Skeletal muscle satellite cell (primary cell): ENCODE results near the gene LMO1.

Experiments
- H3K27me3 ChIP-seq: 2 replicates; pipeline ENCODE4 v1.7.0; 2013; ENCODE audit warnings: low read length; ENCODE audit not compliant: control insufficient read depth, insufficient read depth
- H3K36me3 ChIP-seq: 2 replicates; pipeline ENCODE4 v1.7.0; 2013; ENCODE audit warnings: mild to moderate bottlenecking, control low read depth, low read length; ENCODE audit not compliant: insufficient read depth
- H3K4me1 ChIP-seq: 2 replicates; pipeline ENCODE4 v1.7.0; 2013; ENCODE audit warnings: low read length; ENCODE audit not compliant: control insufficient read depth, insufficient read depth
- H3K4me2 ChIP-seq: 2 replicates; pipeline ENCODE4 v1.7.0; 2013; ENCODE audit warnings: mild to moderate bottlenecking, low read length
- H3K4me3 ChIP-seq: 2 replicates; pipeline ENCODE4 v1.7.0; 2013; ENCODE audit warnings: low read length
- H3K9ac ChIP-seq: 2 replicates; pipeline ENCODE4 v1.7.0; 2013; ENCODE audit warnings: mild to moderate bottlenecking, low read depth, low read length, moderate library complexity
- H3K9me3 ChIP-seq: replicated peaks from 2 replicates; pipeline ENCODE4 v1.7.0; 2013; ENCODE audit warnings: mild to moderate bottlenecking, control low read depth, low read length

Gene LMO1

GRCh38 chr11:8239040-8239439, 24.6 kb downstream of the LMO1 start:
- Histone ChIP-seq H3K4me1 (peaks cover 4% of the 10 kb centered on the region), H3K9me3 (no peaks in the 10 kb centered on the region), H3K4me2 (no peak overlapping the region), H3K27me3 (peaks cover 62% of the 10 kb centered on the region), H3K9ac (no peak overlapping the region), H3K4me3 (no peak overlapping the region), H3K36me3 (no peaks in the 10 kb centered on the region)

- H3K36me3 ChIP-seq = no peaks in the 10 kb centered on the region
- no peaks in the 10 kb centered on the region for H3K9me3 ChIP-seq
- no peak overlapping the region for H3K4me2 ChIP-seq
- H3K4me3 ChIP-seq = no peak overlapping the region
- H3K4me1 ChIP-seq = peaks cover 4% of the 10 kb centered on the region
- H3K27me3 ChIP-seq = peaks cover 46% of the 10 kb centered on the region
- H3K9ac ChIP-seq = no peak overlapping the region
These were observed 26.2 kb downstream of the LMO1 start for GRCh38 chr11:8237453-8237852.

GRCh38 chr11:8235925-8236324, 27.8 kb downstream of the LMO1 start:
- Histone ChIP-seq H3K9ac (no peak overlapping the region), H3K4me3 (no peak overlapping the region), H3K9me3 (no peaks in the 10 kb centered on the region), H3K4me2 (no peak overlapping the region), H3K27me3 (peaks cover 37% of the 10 kb centered on the region), H3K36me3 (no peaks in the 10 kb centered on the region), H3K4me1 (peaks cover 4% of the 10 kb centered on the region)

GRCh38 chr11:8234910-8235309, 28.8 kb downstream of the LMO1 start:
- peaks cover 33% of the 10 kb centered on the region for H3K27me3 ChIP-seq
- H3K9me3 ChIP-seq = no peaks in the 10 kb centered on the region
- H3K9ac ChIP-seq = no peak overlapping the region
- no peak overlapping the region for H3K4me2 ChIP-seq
- H3K4me3 ChIP-seq = no peak overlapping the region
- H3K4me1 ChIP-seq = peaks cover 4% of the 10 kb centered on the region
- H3K36me3 ChIP-seq = no peaks in the 10 kb centered on the region

- H3K36me3 ChIP-seq = no peaks in the 10 kb centered on the region
- H3K9ac ChIP-seq = no peak overlapping the region
- H3K4me3 ChIP-seq = no peak overlapping the region
- no peak overlapping the region for H3K4me2 ChIP-seq
- no peaks in the 10 kb centered on the region for H3K9me3 ChIP-seq
- H3K27me3 ChIP-seq = peaks cover 37% of the 10 kb centered on the region
- peaks cover 4% of the 10 kb centered on the region for H3K4me1 ChIP-seq
These were observed 29.3 kb downstream of the LMO1 start for GRCh38 chr11:8234425-8234821.

- Histone ChIP-seq H3K4me3 (no peak overlapping the region), H3K36me3 (no peaks in the 10 kb centered on the region), H3K27me3 (peaks cover 34% of the 10 kb centered on the region), H3K9me3 (no peaks in the 10 kb centered on the region), H3K4me2 (no peak overlapping the region), H3K9ac (no peak overlapping the region), H3K4me1 (peaks cover 4% of the 10 kb centered on the region)
These were observed 29.8 kb downstream of the LMO1 start for GRCh38 chr11:8233691-8234424.

GRCh38 chr11:8232849-8233606, 30.6 kb downstream of the LMO1 start:
- H3K4me2 ChIP-seq = no peak overlapping the region
- H3K4me3 ChIP-seq = no peak overlapping the region
- peaks cover 31% of the 10 kb centered on the region for H3K27me3 ChIP-seq
- H3K9me3 ChIP-seq = no peaks in the 10 kb centered on the region
- H3K36me3 ChIP-seq = no peaks in the 10 kb centered on the region
- peaks cover 4% of the 10 kb centered on the region for H3K4me1 ChIP-seq
- no peak overlapping the region for H3K9ac ChIP-seq

GRCh38 chr11:8232414-8232813, 31.3 kb downstream of the LMO1 start:
- peaks cover 31% of the 10 kb centered on the region for H3K27me3 ChIP-seq

GRCh38 chr11:8231979-8232378, 31.7 kb downstream of the LMO1 start:
- H3K9ac ChIP-seq = no peak overlapping the region
- no peaks in the 10 kb centered on the region for H3K36me3 ChIP-seq
- no peaks in the 10 kb centered on the region for H3K9me3 ChIP-seq
- H3K4me1 ChIP-seq = peaks cover 4% of the 10 kb centered on the region
- H3K4me2 ChIP-seq = no peak overlapping the region
- H3K4me3 ChIP-seq = no peak overlapping the region
- H3K27me3 ChIP-seq = peaks cover 33% of the 10 kb centered on the region

More at GRCh38 chr11:8232414-8232813, 31.3 kb downstream of the LMO1 start:
- no peak overlapping the region for H3K4me3 ChIP-seq
- H3K9me3 ChIP-seq = no peaks in the 10 kb centered on the region
- H3K36me3 ChIP-seq = no peaks in the 10 kb centered on the region
- no peak overlapping the region for H3K4me2 ChIP-seq
- H3K4me1 ChIP-seq = peaks cover 4% of the 10 kb centered on the region
- no peak overlapping the region for H3K9ac ChIP-seq

GRCh38 chr11:8230921-8231847, 32.5 kb downstream of the LMO1 start:
- Histone ChIP-seq H3K27me3 (peaks cover 37% of the 10 kb centered on the region), H3K9me3 (no peaks in the 10 kb centered on the region), H3K4me3 (no peak overlapping the region), H3K4me2 (no peak overlapping the region), H3K9ac (no peak overlapping the region), H3K36me3 (no peaks in the 10 kb centered on the region), H3K4me1 (peaks cover 4% of the 10 kb centered on the region)

GRCh38 chr11:8230178-8230859, 33.4 kb downstream of the LMO1 start:
- Histone ChIP-seq H3K36me3 (no peaks in the 10 kb centered on the region), H3K4me1 (peaks cover 4% of the 10 kb centered on the region), H3K27me3 (peaks cover 33% of the 10 kb centered on the region), H3K9ac (no peak overlapping the region), H3K9me3 (no peaks in the 10 kb centered on the region), H3K4me2 (no peak overlapping the region), H3K4me3 (no peak overlapping the region)
